Left ventricle myocardium superior (tissue), 1 donor: ENCODE results near the gene ECM1. TPM values are rescaled to one million over a fixed set of nuclear protein-coding genes. Genes with fewer than 3 reads are reported as not detected.
A peak's percentile ranks its signal among the peaks of the same experiment; 100 is the strongest.

Experiments
- ATAC-seq: fragments of 200-7000 bp; cut with Tn5 transposase; one replicate; pipeline ENCODE4 v1.9.1; 2020; ENCODE audit warnings: mild to moderate bottlenecking, moderate library complexity
- DNase-seq: peaks from one replicate; pipeline ENCODE4 v3.0.0-alpha.2; 2020
- intact Hi-C: fragments of 100-400 bp; cut with micrococcal nuclease; formaldehyde crosslinking; loops from one replicate; pipeline ENCODE4 v1.11.0; 2022
- long read RNA-seq: library from polyadenylated mRNA; unstranded; transcript quantifications from one replicate; pipeline ENCODE4 v2.0.0, GENCODE V29; 2021
- total RNA-seq: library from RNA; stranded (reverse); fragmentation: NEBNext Ultra II Directional; extraction: Animal tissue kit (Norgen Biotek cat#: 25700); gene quantifications from one replicate; pipeline ENCODE4 v1.2.1, GENCODE V29; 2021
- donor health status: DM: no; HTN: yes; CAD: no; lungs with severe emphysema.

Gene ECM1
- 14.0 TPM for total RNA-seq
- long read RNA-seq, partial matches to known transcripts = 6 of 10 reads
- long read RNA-seq, other reads (novel, unspliced or antisense) = 1 of 10 reads

- intact Hi-C loops = no loop called here
- ATAC-seq (peak; percentile 89), DNase-seq (peak; percentile 54)
These were observed at the start of gene ECM1 for GRCh38 chr1:150507912-150508864. Gene ECM1, plus strand, starts transcription at chr1:150508109. Its CDS starts 101 bp downstream, at chr1:150508210.

DNA sequence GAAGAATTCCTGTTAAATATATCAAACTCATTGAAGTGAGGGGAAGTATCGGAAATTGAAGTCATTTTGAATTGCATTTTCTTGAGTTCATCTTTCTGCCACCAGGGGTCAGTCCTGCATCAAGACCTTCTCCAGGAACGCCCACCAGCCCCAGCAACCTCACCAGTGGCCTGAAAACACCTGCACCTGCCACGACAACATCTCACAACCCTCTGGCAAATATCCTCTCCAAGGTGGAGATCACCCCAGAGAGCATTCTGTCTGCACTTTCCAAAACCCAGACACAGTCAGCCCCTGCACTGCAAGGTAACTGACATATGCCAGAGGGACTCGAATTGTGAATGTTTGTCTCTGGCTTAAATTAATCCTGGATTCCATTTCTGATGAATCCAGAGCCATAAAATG is 43.5 kb upstream of the ECM1 start:
- ATAC-seq (peak; percentile 70), DNase-seq (peak; percentile 43)
- intact Hi-C loops = no loop called here

GRCh38 chr1:150466964-150467363 is 40.9 kb upstream of the ECM1 start:
- DNase-seq (no peak), ATAC-seq (no peak)
- intact Hi-C loops = no loop called here

- ATAC-seq (no peak), DNase-seq (no peak)
- intact Hi-C loops = no loop called here
These were observed 38.6 kb upstream of the ECM1 start for GRCh38 chr1:150469291-150469690.

DNA sequence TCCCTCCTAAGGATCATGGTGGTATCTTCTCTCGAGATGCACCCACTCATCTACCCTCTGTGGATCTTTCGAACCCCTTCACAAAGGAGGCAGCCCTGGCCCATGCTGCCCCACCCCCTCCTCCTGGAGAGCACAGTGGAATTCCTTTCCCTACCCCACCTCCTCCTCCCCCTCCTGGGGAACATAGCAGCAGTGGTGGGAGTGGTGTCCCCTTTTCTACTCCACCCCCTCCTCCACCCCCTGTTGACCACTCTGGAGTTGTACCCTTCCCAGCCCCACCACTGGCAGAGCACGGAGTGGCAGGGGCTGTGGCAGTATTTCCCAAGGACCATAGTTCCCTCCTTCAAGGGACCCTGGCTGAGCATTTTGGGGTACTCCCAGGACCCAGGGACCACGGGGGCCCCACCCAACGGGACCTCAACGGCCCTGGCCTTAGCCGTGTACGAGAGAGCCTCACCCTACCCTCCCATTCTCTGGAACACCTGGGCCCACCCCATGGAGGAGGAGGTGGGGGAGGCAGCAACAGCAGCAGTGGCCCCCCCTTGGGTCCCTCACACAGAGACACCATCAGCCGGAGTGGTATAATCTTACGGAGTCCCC is 35.2 kb upstream of the ECM1 start:
- intact Hi-C loops = loop anchor here (2.0 kb wide), 1 partner anchor 48 kb away; no protein-coding TSS in a partner anchor

DNA sequence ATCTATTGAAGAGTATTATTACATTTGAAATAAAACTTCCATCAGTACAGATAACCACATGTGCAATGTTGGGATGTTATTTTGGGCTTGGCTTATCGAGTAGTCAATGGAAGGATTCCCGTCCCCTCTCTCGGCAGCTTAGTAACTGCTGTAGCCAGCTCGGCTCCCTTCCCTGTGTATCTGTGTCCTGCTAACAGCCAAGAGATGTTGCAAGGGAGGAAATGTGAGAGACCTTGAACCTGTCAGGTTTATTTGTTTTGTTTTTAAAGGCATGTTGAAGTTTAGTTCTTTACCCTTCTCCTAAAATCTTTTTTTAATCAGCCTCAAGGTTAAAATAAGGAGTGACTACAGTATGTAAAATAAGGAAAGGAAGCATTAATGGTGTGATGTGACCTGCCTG is 34.2 kb upstream of the ECM1 start:
- ATAC-seq (peak; percentile 79), DNase-seq (peak; percentile 53)
- intact Hi-C loops = loop anchor here (2.0 kb wide), 1 partner anchor 47 kb away; no protein-coding TSS in a partner anchor

More for the DNA sequence above, 35.2 kb upstream of the ECM1 start:
- DNase-seq (no peak), ATAC-seq (no peak)

DNA sequence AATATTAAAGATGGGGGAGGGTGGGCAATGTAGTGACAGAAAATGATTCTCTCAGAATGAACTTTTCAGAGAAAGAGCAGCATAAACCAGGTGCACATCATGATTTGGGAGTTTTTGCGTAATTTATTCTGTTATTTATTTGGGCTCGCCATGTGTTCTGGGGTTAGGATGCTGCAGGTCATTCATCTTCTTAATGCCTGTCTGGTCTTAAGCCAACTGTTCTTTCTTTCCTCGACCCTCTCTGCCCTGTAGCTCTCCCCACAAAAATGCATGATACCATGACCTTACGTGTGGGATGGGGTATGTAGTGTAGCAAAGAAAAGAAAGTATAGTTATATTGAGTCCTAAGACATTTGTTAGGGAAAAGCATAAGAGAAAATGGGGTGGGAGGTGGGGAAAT is 33.0 kb upstream of the ECM1 start:
- intact Hi-C loops = no loop called here
- DNase-seq (no peak), ATAC-seq (no peak)

- DNase-seq (no peak), ATAC-seq (no peak)
- intact Hi-C loops = no loop called here
These were observed 31.2 kb upstream of the ECM1 start for GRCh38 chr1:150476754-150477153.

DNA sequence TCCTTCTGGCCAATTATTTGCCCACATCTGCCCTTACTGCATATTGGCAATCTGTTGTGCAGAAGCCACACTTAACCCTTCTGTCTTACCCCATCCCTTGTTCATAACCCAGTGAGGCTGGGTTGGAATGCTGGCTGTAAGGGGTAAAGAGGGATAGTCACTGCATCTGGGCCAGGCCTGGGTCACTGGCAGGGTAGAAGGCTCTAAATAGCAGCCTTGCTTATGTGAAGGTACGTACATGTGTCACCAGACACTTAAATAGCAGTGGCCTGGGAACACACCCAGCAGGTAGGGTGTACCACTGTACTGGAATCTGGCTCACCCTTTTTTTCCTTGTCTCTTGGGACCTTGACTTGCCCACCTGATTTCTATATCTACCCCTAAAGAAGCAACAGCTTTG is 30.6 kb upstream of the ECM1 start:
- peak; percentile 52 for DNase-seq
- intact Hi-C loops = no loop called here
- peak; percentile 91 for ATAC-seq

- DNase-seq (no peak), ATAC-seq (peak; percentile 9)
- intact Hi-C loops = no loop called here
These were observed 30.2 kb upstream of the ECM1 start for GRCh38 chr1:150477733-150478132.

GRCh38 chr1:150479370-150479769 is 28.5 kb upstream of the ECM1 start:
- intact Hi-C loops = no loop called here
- DNase-seq = no peak
- ATAC-seq = no peak

DNA sequence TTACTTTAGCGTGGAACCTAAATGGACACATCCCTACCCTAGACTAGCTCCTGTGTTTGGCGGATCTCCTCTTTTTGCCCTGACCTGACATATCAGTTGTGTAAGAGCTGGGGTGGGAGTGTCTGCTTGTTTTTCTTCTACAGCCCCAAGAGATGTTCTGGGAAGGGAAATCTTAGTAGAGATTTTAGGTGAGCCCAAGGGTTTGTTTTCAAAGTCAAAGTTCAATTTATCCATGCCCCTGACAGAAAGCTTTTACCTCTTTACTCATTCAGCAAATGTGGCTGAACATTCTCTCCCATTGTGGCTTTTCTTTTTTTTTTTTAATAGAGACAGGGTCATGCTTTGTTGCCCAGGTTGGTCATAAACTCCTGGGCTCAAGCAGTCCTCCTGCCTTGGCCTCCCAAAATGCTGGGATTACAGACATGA is 28.0 kb upstream of the ECM1 start:
- ATAC-seq (no peak), DNase-seq (no peak)
- intact Hi-C loops = no loop called here

DNA sequence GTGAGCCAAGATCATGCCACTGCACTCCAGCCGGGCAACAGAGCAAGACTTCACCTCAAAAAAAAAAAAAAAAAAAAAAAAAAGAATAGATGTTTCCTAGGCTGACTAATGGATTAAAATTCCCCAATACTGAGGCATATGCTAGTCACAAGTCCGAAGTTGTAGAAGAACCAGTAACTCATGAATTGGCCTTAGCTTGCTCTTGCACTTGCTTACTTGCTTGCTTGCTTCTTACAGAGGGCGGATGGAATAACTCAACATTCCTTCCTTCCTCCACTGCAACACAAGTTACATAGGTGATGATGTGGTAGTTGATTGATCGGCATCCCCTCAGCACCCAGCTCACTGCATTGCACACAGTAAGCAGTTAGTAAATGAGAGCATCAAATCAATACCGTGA is 23.5 kb upstream of the ECM1 start:
- DNase-seq (no peak), ATAC-seq (no peak)
- intact Hi-C loops = no loop called here

- intact Hi-C loops = no loop called here
- ATAC-seq (no peak), DNase-seq (peak; percentile 13)
These were observed 23.0 kb upstream of the ECM1 start for GRCh38 chr1:150484861-150485260.

- ATAC-seq (peak; percentile 100), DNase-seq (peak; percentile 88)
- intact Hi-C loops = no loop called here
These were observed 20.7 kb upstream of the ECM1 start, which contains the start of gene TARS2 for GRCh38 chr1:150486966-150487762. Gene TARS2, plus strand, starts transcription at chr1:150487419. Its CDS starts 32 bp downstream, at chr1:150487451.

DNA sequence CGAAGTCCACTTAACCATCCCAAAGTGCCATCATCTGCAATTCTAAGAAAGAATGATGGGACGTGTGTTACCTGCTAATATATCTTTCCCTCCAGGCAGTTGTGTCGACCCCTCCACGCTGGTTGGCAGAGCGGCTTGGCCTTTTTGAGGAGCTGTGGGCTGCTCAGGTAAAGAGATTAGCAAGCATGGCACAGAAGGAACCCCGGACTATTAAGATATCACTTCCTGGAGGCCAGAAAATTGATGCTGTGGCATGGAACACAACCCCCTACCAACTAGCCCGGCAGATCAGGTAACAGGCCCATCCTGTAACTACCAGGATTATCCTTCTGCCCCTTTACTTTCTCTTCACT is 20.2 kb upstream of the ECM1 start:
- DNase-seq = peak; percentile 9
- ATAC-seq = no peak
- intact Hi-C loops = no loop called here

GRCh38 chr1:150493175-150493574 is 14.7 kb upstream of the ECM1 start:
- intact Hi-C loops = no loop called here
- ATAC-seq = no peak

GRCh38 chr1:150498342-150498741 is 9.6 kb upstream of the ECM1 start:
- intact Hi-C loops = no loop called here
- no peak for ATAC-seq
- DNase-seq = no peak

More at GRCh38 chr1:150493175-150493574, 14.7 kb upstream of the ECM1 start:
- no peak for DNase-seq

GRCh38 chr1:150505431-150505830 is 2.5 kb upstream of the ECM1 start:
- ATAC-seq (no peak), DNase-seq (peak; percentile 10)
- intact Hi-C loops = no loop called here
